Measurements from ENCODE around the gene TYW1B. TPM values are rescaled to one million over a fixed set of nuclear protein-coding genes. Genes with fewer than 3 reads are reported as not detected.
"Not testable (repeated sequence)": the region's sequence is repeated elsewhere in the genome, so short reads cannot be mapped to it uniquely, and the experiment has no call there.

Gene TYW1B
- polyA plus RNA-seq, 3 donors, result 0.17 to 2.9 (median 0.31) TPM

GRCh38 chr7:72674394-72674793 is 153.6 kb downstream of the TYW1B start:
- Histone ChIP-seq H3K4me2 (replicated peaks; ENCODE audit: extremely low read depth, low read length, poor library complexity, severe bottlenecking) (no peak overlapping the region), H3K9me3 (replicated peaks in 1 of 2; ENCODE audit: control insufficient read depth in 1 of 2, insufficient read depth in 1 of 2, low read length in 2 of 2) (no peaks in the 10 kb centered on the region), H3K4me3 (replicated peaks in 1 of 3; ENCODE audit: low read depth in 2 of 3, low read length in 3 of 3) (no peak overlapping the region), H3K36me3 (replicated peaks in 1 of 2; ENCODE audit: control insufficient read depth in 1 of 2, insufficient read depth in 2 of 2, low read length in 2 of 2) (no peaks in the 10 kb centered on the region), H3K79me2 (ENCODE audit: insufficient read depth, low read length) (no peaks in the 10 kb centered on the region), H3K27ac (ENCODE audit: low read depth in 1 of 2, low read length in 2 of 2) (no peak overlapping the region), H3K9ac (ENCODE audit: insufficient read depth, low read length, poor library complexity, severe bottlenecking) (no peak overlapping the region), H2AFZ (ENCODE audit: insufficient read depth, low read depth, low read length, poor library complexity, severe bottlenecking) (no peak overlapping the region), H3K4me1 (ENCODE audit: control insufficient read depth in 1 of 2, insufficient read depth in 2 of 2, low read length in 2 of 2) (no peaks in the 10 kb centered on the region), H4K20me1 (ENCODE audit: insufficient read depth, low read length) (no peaks in the 10 kb centered on the region), H3K27me3 (ENCODE audit: control insufficient read depth in 2 of 2, insufficient read depth in 2 of 2, low read length in 2 of 2) (no peaks in the 10 kb centered on the region)
- Mint-ChIP-seq H3K27ac (no peak overlapping the region), H3K36me3 (peaks cover 3 to 11% of the 10 kb centered on the region in 2 donors), H3K27me3 (ENCODE audit: low read depth in 3 of 3) (no peaks in the 10 kb centered on the region), H3K9me3 (peaks cover 0 to 3% (median 0%) of the 10 kb centered on the region in 7 donors), H3K4me3 (no peak overlapping the region), H3K4me1 (peaks cover 3% of the 10 kb centered on the region)
- no peak for DNase-seq
- WGBS (ENCODE audit: insufficient coverage), result no CpG with 5 or more reads among the region's 3 CpGs
- intact Hi-C loops (cut with micrococcal nuclease), result no loop called here
- TF ChIP-seq CTCF (IDR thresholded peaks at IDR 0.05), result no peak

- H3K27ac ChIP-seq (ENCODE audit: low read depth in 1 of 2, low read length in 2 of 2); H3K4me3 ChIP-seq (replicated peaks in 1 of 3; ENCODE audit: low read depth in 2 of 3, low read length in 3 of 3); H3K9me3 ChIP-seq (replicated peaks in 1 of 2; ENCODE audit: control insufficient read depth in 1 of 2, insufficient read depth in 1 of 2, low read length in 2 of 2); intact Hi-C loops (cut with micrococcal nuclease); H3K9me3 Mint-ChIP-seq; H3K36me3 Mint-ChIP-seq; H3K9ac ChIP-seq (ENCODE audit: insufficient read depth, low read length, poor library complexity, severe bottlenecking); DNase-seq; H3K36me3 ChIP-seq (replicated peaks in 1 of 2; ENCODE audit: control insufficient read depth in 1 of 2, insufficient read depth in 2 of 2, low read length in 2 of 2); H3K27me3 ChIP-seq (ENCODE audit: control insufficient read depth in 2 of 2, insufficient read depth in 2 of 2, low read length in 2 of 2); H2AFZ ChIP-seq (ENCODE audit: insufficient read depth, low read depth, low read length, poor library complexity, severe bottlenecking); H3K4me3 Mint-ChIP-seq; H3K4me2 ChIP-seq (replicated peaks; ENCODE audit: extremely low read depth, low read length, poor library complexity, severe bottlenecking); H3K79me2 ChIP-seq (ENCODE audit: insufficient read depth, low read length); H3K27me3 Mint-ChIP-seq (ENCODE audit: low read depth in 3 of 3); H3K27ac Mint-ChIP-seq; H4K20me1 ChIP-seq (ENCODE audit: insufficient read depth, low read length); H3K4me1 Mint-ChIP-seq; H3K4me1 ChIP-seq (ENCODE audit: control insufficient read depth in 1 of 2, insufficient read depth in 2 of 2, low read length in 2 of 2): not testable (repeated sequence)
- WGBS (ENCODE audit: insufficient coverage), result no CpG with 5 or more reads among the region's 3 CpGs
These were observed 157.2 kb downstream of the TYW1B start for GRCh38 chr7:72670850-72671249.

GRCh38 chr7:72668435-72668834 is 159.6 kb downstream of the TYW1B start:
- H3K4me2 ChIP-seq (replicated peaks; ENCODE audit: extremely low read depth, low read length, poor library complexity, severe bottlenecking); H3K4me3 Mint-ChIP-seq; H3K9me3 Mint-ChIP-seq; H3K4me1 ChIP-seq (ENCODE audit: control insufficient read depth in 1 of 2, insufficient read depth in 2 of 2, low read length in 2 of 2); H3K9ac ChIP-seq (ENCODE audit: insufficient read depth, low read length, poor library complexity, severe bottlenecking); H4K20me1 ChIP-seq (ENCODE audit: insufficient read depth, low read length); H3K27me3 ChIP-seq (ENCODE audit: control insufficient read depth in 2 of 2, insufficient read depth in 2 of 2, low read length in 2 of 2); DNase-seq; intact Hi-C loops (cut with micrococcal nuclease); H3K4me3 ChIP-seq (replicated peaks in 1 of 3; ENCODE audit: low read depth in 2 of 3, low read length in 3 of 3); H3K79me2 ChIP-seq (ENCODE audit: insufficient read depth, low read length); H3K27me3 Mint-ChIP-seq (ENCODE audit: low read depth in 3 of 3); H3K27ac Mint-ChIP-seq; H3K27ac ChIP-seq (ENCODE audit: low read depth in 1 of 2, low read length in 2 of 2); H3K36me3 Mint-ChIP-seq; H3K4me1 Mint-ChIP-seq; H3K36me3 ChIP-seq (replicated peaks in 1 of 2; ENCODE audit: control insufficient read depth in 1 of 2, insufficient read depth in 2 of 2, low read length in 2 of 2); H3K9me3 ChIP-seq (replicated peaks in 1 of 2; ENCODE audit: control insufficient read depth in 1 of 2, insufficient read depth in 1 of 2, low read length in 2 of 2); H2AFZ ChIP-seq (ENCODE audit: insufficient read depth, low read depth, low read length, poor library complexity, severe bottlenecking): not testable (repeated sequence)
- WGBS (ENCODE audit: insufficient coverage), result 60% methylated on average over 2 of the region's 7 CpGs

- H3K9ac ChIP-seq (ENCODE audit: insufficient read depth, low read length, poor library complexity, severe bottlenecking); H3K27ac ChIP-seq (ENCODE audit: low read depth in 1 of 2, low read length in 2 of 2); H3K27me3 ChIP-seq (ENCODE audit: control insufficient read depth in 2 of 2, insufficient read depth in 2 of 2, low read length in 2 of 2); H3K4me1 Mint-ChIP-seq; H3K4me2 ChIP-seq (replicated peaks; ENCODE audit: extremely low read depth, low read length, poor library complexity, severe bottlenecking); H4K20me1 ChIP-seq (ENCODE audit: insufficient read depth, low read length); H3K4me3 Mint-ChIP-seq; intact Hi-C loops (cut with micrococcal nuclease); DNase-seq; H3K27me3 Mint-ChIP-seq (ENCODE audit: low read depth in 3 of 3); H3K36me3 Mint-ChIP-seq; H3K9me3 ChIP-seq (replicated peaks in 1 of 2; ENCODE audit: control insufficient read depth in 1 of 2, insufficient read depth in 1 of 2, low read length in 2 of 2); H3K27ac Mint-ChIP-seq; H3K4me3 ChIP-seq (replicated peaks in 1 of 3; ENCODE audit: low read depth in 2 of 3, low read length in 3 of 3); H3K79me2 ChIP-seq (ENCODE audit: insufficient read depth, low read length); H2AFZ ChIP-seq (ENCODE audit: insufficient read depth, low read depth, low read length, poor library complexity, severe bottlenecking); H3K9me3 Mint-ChIP-seq; H3K36me3 ChIP-seq (replicated peaks in 1 of 2; ENCODE audit: control insufficient read depth in 1 of 2, insufficient read depth in 2 of 2, low read length in 2 of 2); H3K4me1 ChIP-seq (ENCODE audit: control insufficient read depth in 1 of 2, insufficient read depth in 2 of 2, low read length in 2 of 2): not testable (repeated sequence)
- 100% methylated on average over 1 of the region's 3 CpGs for WGBS (ENCODE audit: insufficient coverage)
These were observed 161.0 kb downstream of the TYW1B start for GRCh38 chr7:72667049-72667448.
